Endometrium (tissue), 2 donors: ENCODE results near the gene CYP2B6.
"Not testable (repeated sequence)": the region's sequence is repeated elsewhere in the genome, so short reads cannot be mapped to it uniquely, and the experiment has no call there.

Source experiments
- FAIRE-seq: peaks from 2 replicates; lab custom pipeline; 2012; peaks lifted over from hg19 to GRCh38; lab: Jason Lieb, UNC
- donor health status: control.
- donor health status: control.

The CYP2B6 gene

GRCh38 chr19:40990972-40991381 lies at the start of gene CYP2B6:
TSS of gene CYP2B6 (plus strand) at chr19:40991282. CDS start at chr19:40991306, 24 bp downstream.
- no peak for FAIRE-seq

DNA sequence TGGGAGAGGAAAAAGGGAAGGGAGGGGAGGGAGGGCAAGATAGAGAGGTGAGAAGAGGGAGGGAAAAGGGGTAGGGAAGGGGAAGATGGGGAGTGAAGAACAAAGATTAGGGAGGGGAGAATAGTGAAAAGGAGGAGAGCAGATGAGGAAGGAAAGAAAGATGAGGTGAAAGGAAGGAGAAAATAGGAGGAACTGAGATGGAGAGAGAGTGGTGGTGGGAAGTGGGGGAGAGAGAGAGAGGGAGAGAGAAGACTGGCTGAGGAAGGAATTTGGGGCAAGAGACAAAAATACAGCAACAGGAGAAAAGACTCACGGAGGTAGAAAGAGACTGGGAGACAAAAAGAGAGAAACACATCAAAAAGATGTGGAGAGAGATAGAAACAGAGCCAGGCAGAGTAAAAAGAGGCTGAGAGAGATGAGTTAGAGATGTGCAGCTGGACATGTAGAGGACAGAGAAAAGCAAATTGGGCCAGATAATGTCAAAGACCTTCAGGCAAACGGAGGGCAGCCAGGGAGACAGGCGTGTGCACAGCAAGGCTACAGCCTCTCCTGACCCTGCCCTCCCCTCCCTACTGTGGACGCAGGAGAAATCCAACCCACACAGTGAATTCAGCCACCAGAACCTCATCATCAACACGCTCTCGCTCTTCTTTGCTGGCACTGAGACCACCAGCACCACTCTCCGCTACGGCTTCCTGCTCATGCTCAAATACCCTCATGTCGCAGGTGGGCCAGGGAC lies 49.4 kb upstream of the CYP2B6 start:
- FAIRE-seq = no peak

GRCh38 chr19:40945645-40946044 lies 45.4 kb upstream of the CYP2B6 start:
- FAIRE-seq = no peak

GRCh38 chr19:40947114-40947513 lies 44.0 kb upstream of the CYP2B6 start:
- FAIRE-seq = no peak

GRCh38 chr19:40947573-40947972 lies 43.5 kb upstream of the CYP2B6 start:
- no peak for FAIRE-seq

DNA sequence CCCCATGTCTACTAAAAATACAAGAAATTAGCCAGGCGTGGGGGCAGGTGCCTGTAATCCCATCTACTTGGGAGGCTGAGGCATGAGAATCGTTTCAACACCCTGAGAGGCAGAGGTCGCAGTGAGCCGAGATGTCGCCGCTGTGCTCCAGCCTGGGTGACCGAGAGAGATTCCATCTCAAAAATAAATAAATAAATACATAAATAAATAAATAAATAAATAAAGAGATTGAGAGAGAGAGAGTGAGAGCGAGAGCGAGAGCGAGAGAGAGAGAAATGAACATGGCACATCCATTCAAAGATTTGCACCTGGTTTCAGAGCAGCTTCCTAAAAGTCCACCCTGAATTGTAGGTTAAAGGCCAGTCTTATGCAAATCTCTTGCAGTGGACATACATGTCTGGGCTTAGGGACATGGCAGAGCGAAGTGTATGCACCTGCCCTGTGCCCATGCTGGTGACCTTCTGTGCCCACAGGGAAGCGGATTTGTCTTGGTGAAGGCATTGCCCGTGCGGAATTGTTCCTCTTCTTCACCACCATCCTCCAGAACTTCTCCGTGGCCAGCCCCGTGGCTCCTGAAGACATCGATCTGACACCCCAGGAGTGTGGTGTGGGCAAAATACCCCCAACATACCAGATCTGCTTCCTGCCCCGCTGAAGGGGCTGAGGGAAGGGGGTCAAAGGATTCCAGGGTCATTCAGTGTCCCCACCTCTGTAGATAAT lies 42.3 kb upstream of the CYP2B6 start:
- no peak for FAIRE-seq

DNA sequence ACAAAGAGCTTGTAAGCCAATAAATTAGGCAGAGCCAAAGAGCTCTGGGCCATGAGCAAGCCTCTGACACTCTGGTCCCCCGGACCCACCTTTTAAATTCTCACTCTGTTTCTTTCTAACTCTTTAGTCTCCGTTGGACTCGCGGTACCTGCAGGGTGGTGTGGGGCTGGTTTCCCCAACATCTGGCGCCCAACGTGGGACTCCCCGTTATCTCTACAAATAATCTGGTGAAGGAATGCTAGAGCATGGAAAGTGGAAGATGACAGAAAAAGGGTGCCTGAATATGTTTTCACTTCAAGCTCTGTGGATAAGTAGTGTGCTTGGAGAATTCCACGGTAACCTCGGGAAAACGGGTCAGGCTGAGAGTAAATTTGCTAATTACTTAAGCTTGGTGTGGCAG lies 36.5 kb upstream of the CYP2B6 start:
- no peak for FAIRE-seq

DNA sequence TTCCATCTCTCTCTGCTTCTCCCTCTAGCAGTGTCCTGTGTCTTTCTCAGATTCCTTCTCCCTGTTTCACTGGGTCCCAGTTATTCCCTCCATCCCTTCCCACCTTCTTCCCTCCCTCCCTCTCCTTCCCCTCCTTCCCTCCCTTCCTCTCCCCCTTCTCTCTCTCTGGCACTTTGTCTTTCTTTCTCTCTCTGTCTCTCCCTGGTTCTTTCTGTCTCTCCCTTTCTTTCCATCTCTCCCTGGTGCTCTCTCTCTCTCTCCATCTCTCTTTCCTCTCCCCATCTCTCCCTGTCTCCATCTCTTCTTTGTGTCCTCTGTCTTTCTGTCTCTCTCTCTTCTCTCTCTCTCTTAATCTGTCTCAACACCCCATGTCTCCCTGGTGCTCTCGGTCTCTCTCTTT lies 31.7 kb upstream of the CYP2B6 start:
- no peak for FAIRE-seq

GRCh38 chr19:40960062-40960685 lies 30.9 kb upstream of the CYP2B6 start:
- FAIRE-seq = no peak

GRCh38 chr19:40960780-40961179 lies 30.3 kb upstream of the CYP2B6 start:
- FAIRE-seq = no peak

DNA sequence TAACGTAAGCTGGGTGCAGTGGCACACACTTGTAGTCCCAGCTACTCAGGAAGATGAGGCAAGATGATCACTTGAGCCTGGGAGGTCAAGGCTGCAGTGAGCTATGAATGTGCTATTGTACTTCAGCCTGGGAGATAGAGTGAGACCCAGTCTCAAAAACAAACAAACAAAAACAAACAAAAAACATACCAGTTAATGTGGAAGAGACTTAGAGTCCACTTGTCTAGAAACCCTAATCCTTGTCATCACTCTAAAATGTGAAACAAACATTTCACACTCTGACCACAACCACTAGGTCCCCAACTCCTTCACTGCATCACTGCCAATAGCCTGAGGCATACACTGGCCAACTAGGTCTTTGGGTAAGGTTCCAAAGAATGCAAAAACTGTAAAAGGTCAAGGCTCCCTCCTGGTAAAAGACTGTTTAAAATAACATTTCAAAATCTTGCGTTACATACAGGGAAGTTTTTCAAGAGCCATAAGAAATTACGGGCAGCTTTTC lies 28.6 kb upstream of the CYP2B6 start:
- no peak for FAIRE-seq

- not testable (repeated sequence) for FAIRE-seq
Measured at GRCh38 chr19:40964361-40964760, 26.7 kb upstream of the CYP2B6 start.

DNA sequence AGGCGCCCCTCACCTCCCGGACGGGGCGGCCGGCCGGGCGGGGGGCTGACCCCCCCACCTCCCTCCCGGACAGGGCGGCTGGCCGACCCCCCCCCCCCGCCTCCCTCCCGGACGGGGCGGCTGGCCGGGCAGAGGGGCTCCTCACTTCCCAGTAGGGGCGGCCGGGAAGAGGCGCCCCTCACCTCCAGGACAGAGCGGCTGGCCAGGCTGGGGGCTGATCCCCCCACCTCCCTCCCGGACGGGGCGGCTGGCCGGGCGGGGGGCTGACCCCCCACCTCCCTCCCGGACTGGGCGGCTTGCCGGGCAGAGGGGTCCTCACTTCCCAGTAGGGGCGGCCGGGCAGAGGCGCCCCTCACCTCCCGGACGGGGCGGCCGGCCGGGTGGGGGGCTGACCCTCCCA lies 25.7 kb upstream of the CYP2B6 start:
- not testable (repeated sequence) for FAIRE-seq

DNA sequence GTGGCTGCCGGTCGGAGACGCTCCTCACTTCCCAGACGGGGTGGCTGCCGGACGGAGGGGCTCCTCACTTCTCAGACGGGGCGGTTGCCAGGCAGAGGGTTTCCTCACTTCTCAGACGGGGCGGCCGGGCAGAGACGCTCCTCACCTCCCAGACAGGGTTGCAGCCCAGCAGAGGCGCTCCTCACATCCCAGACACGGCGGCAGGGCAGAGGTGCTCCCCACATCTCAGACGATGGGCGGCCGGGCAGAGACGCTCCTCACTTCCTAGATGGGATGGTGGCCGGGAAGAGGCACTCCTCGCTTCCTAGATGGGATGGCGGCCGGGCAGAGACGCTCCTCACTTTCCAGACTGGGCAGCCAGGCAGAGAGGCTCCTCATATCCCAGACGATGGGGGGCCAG lies 24.5 kb upstream of the CYP2B6 start:
- FAIRE-seq = not testable (repeated sequence)

- FAIRE-seq = not testable (repeated sequence)
Measured at GRCh38 chr19:40968065-40968464, 23.0 kb upstream of the CYP2B6 start.

GRCh38 chr19:40969721-40970120 lies 21.4 kb upstream of the CYP2B6 start:
- FAIRE-seq = not testable (repeated sequence)

GRCh38 chr19:40970396-40971345 lies 20.4 kb upstream of the CYP2B6 start:
- FAIRE-seq = not testable (repeated sequence)

DNA sequence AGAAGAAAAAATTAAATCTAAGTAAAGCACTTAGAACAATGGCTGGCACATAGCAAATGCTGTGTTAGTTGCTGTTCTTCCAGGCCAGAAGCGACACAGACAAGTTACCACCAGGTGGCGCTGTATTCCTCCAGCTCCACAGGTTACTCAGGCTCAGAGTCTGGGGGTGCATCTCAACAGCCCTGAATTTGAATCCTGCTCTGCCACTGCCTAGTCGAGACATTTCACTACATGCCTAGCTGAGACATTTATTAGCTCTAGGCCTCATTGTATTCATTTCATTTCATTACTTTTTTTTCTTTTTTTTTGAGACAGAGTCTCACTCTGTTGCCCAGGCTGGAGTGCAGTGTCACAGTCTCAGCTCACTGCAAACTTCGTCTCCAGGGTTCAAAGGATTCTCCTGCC lies 16.4 kb upstream of the CYP2B6 start:
- FAIRE-seq = no peak

- FAIRE-seq = no peak
Measured at GRCh38 chr19:40976134-40976533, 14.9 kb upstream of the CYP2B6 start.

DNA sequence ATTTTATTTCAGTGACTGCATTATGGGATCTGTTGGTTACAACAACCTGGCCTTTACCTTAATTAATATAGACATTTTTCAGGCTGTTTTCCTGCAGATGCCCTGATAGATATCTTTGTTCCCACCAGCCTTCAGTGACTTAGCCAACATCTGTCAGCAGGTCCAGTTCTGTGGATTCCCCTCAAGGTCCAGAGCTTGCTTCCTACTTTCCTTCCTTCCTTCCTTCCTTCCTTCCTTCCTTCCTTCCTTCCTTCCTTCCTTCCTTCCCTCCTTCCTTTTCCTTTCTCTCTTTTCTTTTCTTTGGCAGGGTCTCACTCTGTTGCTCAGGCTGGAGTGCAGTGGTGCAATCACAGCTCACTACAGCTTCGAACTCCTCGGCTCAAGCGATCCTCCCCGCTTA lies 14.4 kb upstream of the CYP2B6 start:
- FAIRE-seq = no peak

DNA sequence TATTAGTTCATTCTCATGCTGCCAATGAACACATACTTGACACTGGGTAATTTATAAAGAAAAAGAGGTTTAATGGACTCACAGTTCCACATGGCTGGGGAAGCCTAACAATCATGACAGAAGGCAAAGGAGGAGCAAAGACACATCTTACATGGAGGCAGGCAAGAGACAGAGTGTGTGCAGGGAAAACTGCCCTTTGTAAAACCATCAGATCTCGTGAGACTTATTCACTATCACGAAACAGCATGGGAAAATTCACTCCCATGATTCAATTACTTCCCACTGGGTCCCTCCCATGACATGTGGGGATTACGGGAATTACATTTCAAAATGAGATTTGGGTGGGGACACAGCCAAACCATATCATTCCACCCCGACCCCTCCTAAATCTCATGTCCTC lies 11.3 kb upstream of the CYP2B6 start:
- FAIRE-seq = not testable (repeated sequence)
